DND-41 (cell line): ENCODE data around the gene EXOC6.

ENCODE experiments used
- CTCF ChIP-seq: IDR thresholded peaks from 2 replicates; pipeline ENCODE4 v1.5.1; 2012; ENCODE audit warnings: borderline replicate concordance, low read length, moderate library complexity, mild to moderate bottlenecking; ENCODE audit not compliant: poor library complexity, severe bottlenecking; ENCODE audit errors: extremely low read depth
- EZH2 ChIP-seq: IDR thresholded peaks from 3 replicates; pipeline ENCODE4 v1.6.1; 2012; ENCODE audit warnings: borderline replicate concordance, low read depth, mild to moderate bottlenecking, moderate library complexity, low read length, inconsistent platforms; ENCODE audit not compliant: severe bottlenecking

- no peak for TF ChIP-seq CTCF
- no peak for TF ChIP-seq EZH2
Measured at GRCh38 chr10:92813979-92814378, 34.3 kb upstream of the EXOC6 start.
